GM06990 (cell line): Measurements from ENCODE around the gene FN1.

ENCODE experiments used
- DNase-seq: peaks from one replicate; pipeline ENCODE4 v3.0.0-alpha.2; 2011; ENCODE audit not compliant: insufficient read length; ENCODE audit errors: extremely low read depth
- H3K27me3 ChIP-seq: replicated peaks from 2 replicates; pipeline ENCODE4 v1.6.0; 2011; ENCODE audit warnings: low read length; ENCODE audit not compliant: control insufficient read depth, insufficient read depth
- H3K36me3 ChIP-seq: 2 replicates; pipeline ENCODE4 v1.5.1; 2011; ENCODE audit warnings: low read length; ENCODE audit not compliant: control insufficient read depth, insufficient read depth
- H3K4me3 ChIP-seq: replicated peaks from 2 replicates; pipeline ENCODE4 v1.5.1; 2011; ENCODE audit warnings: low read depth, mild to moderate bottlenecking, control low read depth, low read length
- CTCF ChIP-seq: IDR thresholded peaks from 2 replicates; pipeline ENCODE4 v1.5.1; 2011; ENCODE audit warnings: low read length, control low read depth, mild to moderate bottlenecking, inconsistent platforms; ENCODE audit not compliant: insufficient read depth, poor library complexity, severe bottlenecking

FN1 gene

GRCh38 chr2:215439980-215440512, 4.2 kb upstream of the FN1 start:
- Histone ChIP-seq H3K27me3 (no peaks in the 10 kb centered on the region), H3K4me3 (no peak overlapping the region), H3K36me3 (no peaks in the 10 kb centered on the region)
- no peak for DNase-seq
- TF ChIP-seq CTCF: no peak

GRCh38 chr2:215439404-215439803, 3.5 kb upstream of the FN1 start:
- DNase-seq: no peak
- H3K27me3 ChIP-seq: no peaks in the 10 kb centered on the region
- no peak for TF ChIP-seq CTCF
- no peak overlapping the region for H3K4me3 ChIP-seq
- H3K36me3 ChIP-seq: no peaks in the 10 kb centered on the region

DNA sequence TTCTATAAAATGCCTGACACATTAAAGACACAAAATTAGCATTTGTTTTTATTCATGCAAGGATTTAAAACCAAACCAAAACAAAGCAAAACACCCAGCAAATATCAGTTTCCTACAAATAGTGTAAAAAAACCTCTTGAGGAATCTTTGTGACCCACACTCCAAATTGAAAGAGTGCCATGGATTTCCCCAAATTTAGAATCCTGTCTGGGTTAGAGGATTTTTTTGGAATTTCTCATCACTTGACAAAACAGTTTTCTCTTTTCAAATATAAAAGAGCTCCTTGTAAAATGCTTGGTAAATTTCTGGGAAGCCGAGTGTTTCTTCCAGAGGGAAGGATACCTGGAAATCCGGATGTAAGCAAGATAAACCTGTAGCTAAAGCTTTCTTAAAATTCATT, 1.7 kb upstream of the FN1 start:
- no peak for TF ChIP-seq CTCF
- no peak for DNase-seq
- no peak overlapping the region for H3K4me3 ChIP-seq
- H3K27me3 ChIP-seq: no peaks in the 10 kb centered on the region
- no peaks in the 10 kb centered on the region for H3K36me3 ChIP-seq

GRCh38 chr2:215436705-215437565, 1.1 kb upstream of the FN1 start:
- Histone ChIP-seq H3K36me3 (no peaks in the 10 kb centered on the region), H3K4me3 (peak overlapping the region; percentile 62), H3K27me3 (no peaks in the 10 kb centered on the region)
- DNase-seq: no peak
- no peak for TF ChIP-seq CTCF

- Histone ChIP-seq H3K4me3 (peak overlapping the region; percentile 58), H3K27me3 (no peaks in the 10 kb centered on the region), H3K36me3 (no peaks in the 10 kb centered on the region)
- no peak for TF ChIP-seq CTCF
- peak; percentile 28 for DNase-seq
Observed at GRCh38 chr2:215435280-215435869, 493 bp downstream of the FN1 start.
